GM12875 (cell line): Measurements from ENCODE around the gene RGS19.

ENCODE experiments used
- H3K4me3 ChIP-seq: one replicate; pipeline ENCODE4 v1.5.1; 2011; ENCODE audit warnings: low read depth, low read length, control low read depth
- CTCF ChIP-seq: IDR thresholded peaks from 2 replicates; pipeline ENCODE4 v1.5.1; 2011; ENCODE audit warnings: low read depth, mild to moderate bottlenecking, control low read depth, inconsistent platforms, low read length, moderate library complexity, borderline replicate concordance; ENCODE audit not compliant: insufficient read depth

Gene RGS19

GRCh38 chr20:64040231-64041039 is 38.9 kb downstream of the RGS19 start:
- TF ChIP-seq CTCF, result no peak
- no peak overlapping the region for H3K4me3 ChIP-seq

- peak overlapping the region; percentile 45 for H3K4me3 ChIP-seq
- TF ChIP-seq CTCF, result no peak
Observed at GRCh38 chr20:64039293-64040160, 39.8 kb downstream of the RGS19 start.

- TF ChIP-seq CTCF, result peak; percentile 87
- H3K4me3 ChIP-seq, result peak overlapping the region; percentile 45
Observed at GRCh38 chr20:64038565-64039292, 40.6 kb downstream of the RGS19 start.

GRCh38 chr20:64038224-64038564 is 41.1 kb downstream of the RGS19 start:
- peak overlapping the region; percentile 45 for H3K4me3 ChIP-seq
- TF ChIP-seq CTCF, result no peak

GRCh38 chr20:64037498-64038213 is 41.7 kb downstream of the RGS19 start:
- H3K4me3 ChIP-seq, result no peak overlapping the region
- TF ChIP-seq CTCF, result no peak

- no peak overlapping the region for H3K4me3 ChIP-seq
- no peak for TF ChIP-seq CTCF
Observed at GRCh38 chr20:64037199-64037497, 42.2 kb downstream of the RGS19 start.
